AG10803 (cell line): ENCODE results near the gene KRT13.

Experiments used
- DNase-seq: peaks from one replicate; pipeline ENCODE4 v3.0.0; 2010; ENCODE audit warnings: low read depth
- H3K4me3 ChIP-seq: 2 replicates; pipeline ENCODE4 v1.5.1; 2011; ENCODE audit warnings: mild to moderate bottlenecking, low read length, control low read depth
- CTCF ChIP-seq: conservative IDR thresholded peaks from 2 replicates; pipeline ENCODE4 v1.5.1; 2011; ENCODE audit warnings: mild to moderate bottlenecking, low read length, control low read depth, inconsistent platforms

Gene KRT13

GRCh38 chr17:41512546-41513167, 7.2 kb upstream of the KRT13 start:
- no peak for TF ChIP-seq CTCF
- no peak for DNase-seq
- H3K4me3 ChIP-seq: no peak overlapping the region

DNA sequence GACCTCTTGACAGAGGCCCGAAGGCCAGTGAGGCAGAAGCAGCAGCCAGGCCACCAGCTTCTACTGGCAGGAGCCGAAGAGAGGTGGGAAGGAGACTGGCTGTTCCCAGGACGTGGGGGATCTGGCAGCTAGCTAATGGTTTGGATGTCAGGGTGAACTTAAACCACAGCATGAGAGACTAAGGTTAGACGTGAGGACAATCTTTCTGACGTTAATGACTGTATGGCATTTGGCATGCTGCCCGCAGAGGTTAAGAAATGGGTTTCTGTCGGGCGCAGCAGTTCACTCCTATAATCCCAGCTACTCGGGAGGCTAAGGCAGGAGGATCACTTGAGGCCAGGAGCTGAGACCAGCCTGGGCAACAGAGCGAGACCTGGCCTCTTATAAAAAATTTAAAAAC, 6.3 kb upstream of the KRT13 start:
- no peak overlapping the region for H3K4me3 ChIP-seq
- no peak for DNase-seq
- no peak for TF ChIP-seq CTCF

GRCh38 chr17:41511116-41511515, 5.7 kb upstream of the KRT13 start:
- no peak for TF ChIP-seq CTCF
- no peak for DNase-seq
- no peak overlapping the region for H3K4me3 ChIP-seq

GRCh38 chr17:41510251-41511065, 5.0 kb upstream of the KRT13 start:
- DNase-seq: no peak
- TF ChIP-seq CTCF: no peak
- no peak overlapping the region for H3K4me3 ChIP-seq

- H3K4me3 ChIP-seq: no peak overlapping the region
- DNase-seq: no peak
- TF ChIP-seq CTCF: no peak
Measured at GRCh38 chr17:41507315-41507880, 2.0 kb upstream of the KRT13 start.

- H3K4me3 ChIP-seq: no peak overlapping the region
- no peak for DNase-seq
- TF ChIP-seq CTCF: no peak
Measured at GRCh38 chr17:41505809-41506767, 676 bp upstream of the KRT13 start.
